PC-3 (cell line): ENCODE data around the gene VEGFB.

Experiments
- EZH2 ChIP-seq: fragments of 300-600 bp; sonication (generic); IDR thresholded peaks from one replicate; pipeline ENCODE4 v1.6.1; 2017; ENCODE audit warnings: antibody characterized with exemption, mild to moderate bottlenecking, low read length; ENCODE audit not compliant: unreplicated experiment
- EZH2phosphoT487 ChIP-seq: fragments of 300-600 bp; sonication (generic); IDR thresholded peaks from 2 replicates; pipeline ENCODE4 v1.6.1; 2018; ENCODE audit warnings: mild to moderate bottlenecking, antibody characterized with exemption, low read length, borderline replicate concordance
- TF ChIP-seq, protein P1 (sequence below): fragments of 300-600 bp; sonication (generic); conservative IDR thresholded peaks from 2 replicates; pipeline ENCODE4 v1.5.1; 2017; ENCODE audit warnings: antibody characterized with exemption, low read depth, mild to moderate bottlenecking, low read length

- TF ChIP-seq, protein P1, sequence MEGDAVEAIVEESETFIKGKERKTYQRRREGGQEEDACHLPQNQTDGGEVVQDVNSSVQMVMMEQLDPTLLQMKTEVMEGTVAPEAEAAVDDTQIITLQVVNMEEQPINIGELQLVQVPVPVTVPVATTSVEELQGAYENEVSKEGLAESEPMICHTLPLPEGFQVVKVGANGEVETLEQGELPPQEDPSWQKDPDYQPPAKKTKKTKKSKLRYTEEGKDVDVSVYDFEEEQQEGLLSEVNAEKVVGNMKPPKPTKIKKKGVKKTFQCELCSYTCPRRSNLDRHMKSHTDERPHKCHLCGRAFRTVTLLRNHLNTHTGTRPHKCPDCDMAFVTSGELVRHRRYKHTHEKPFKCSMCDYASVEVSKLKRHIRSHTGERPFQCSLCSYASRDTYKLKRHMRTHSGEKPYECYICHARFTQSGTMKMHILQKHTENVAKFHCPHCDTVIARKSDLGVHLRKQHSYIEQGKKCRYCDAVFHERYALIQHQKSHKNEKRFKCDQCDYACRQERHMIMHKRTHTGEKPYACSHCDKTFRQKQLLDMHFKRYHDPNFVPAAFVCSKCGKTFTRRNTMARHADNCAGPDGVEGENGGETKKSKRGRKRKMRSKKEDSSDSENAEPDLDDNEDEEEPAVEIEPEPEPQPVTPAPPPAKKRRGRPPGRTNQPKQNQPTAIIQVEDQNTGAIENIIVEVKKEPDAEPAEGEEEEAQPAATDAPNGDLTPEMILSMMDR = no peak
- no peak for TF ChIP-seq EZH2
- TF ChIP-seq EZH2phosphoT487 = no peak
Observed at GRCh38 chr11:64220271-64220670, 14.1 kb upstream of the VEGFB start.
